Neural progenitor cell (in vitro differentiated cells): ENCODE results near the gene GIT2. TPM values are rescaled to one million over a fixed set of nuclear protein-coding genes. Genes with fewer than 3 reads are reported as not detected.

Experiments used
- DNase-seq: peaks from one replicate; pipeline ENCODE4 v3.0.0-alpha.2; 2016; ENCODE audit warnings: low spot score
- H2AFZ ChIP-seq: fragments of 200-600 bp; sonication (generic); replicated peaks from 2 replicates; pipeline ENCODE4 v1.6.1; 2016; ENCODE audit warnings: antibody characterized with exemption
- H3F3A ChIP-seq: fragments of 200-600 bp; sonication (generic); 2 replicates; pipeline ENCODE4 v1.6.1; 2016; ENCODE audit warnings: antibody characterized with exemption, low read depth
- H3K27ac ChIP-seq: fragments of 200-600 bp; sonication (generic); 2 replicates; pipeline ENCODE4 v1.5.1; 2016; ENCODE audit warnings: mild to moderate bottlenecking
- H3K27me3 ChIP-seq: fragments of 200-600 bp; sonication (generic); 2 replicates; pipeline ENCODE4 v1.6.1; 2016; ENCODE audit warnings: mild to moderate bottlenecking, moderate library complexity
- H3K36me3 ChIP-seq: fragments of 200-600 bp; sonication (generic); 2 replicates; pipeline ENCODE4 v1.5.1; 2016
- H3K4me1 ChIP-seq: fragments of 200-600 bp; sonication (generic); 2 replicates; pipeline ENCODE4 v1.6.1; 2016; ENCODE audit warnings: mixed run types
- H3K4me2 ChIP-seq: fragments of 200-600 bp; sonication (generic); 2 replicates; pipeline ENCODE4 v1.6.1; 2016
- H3K4me3 ChIP-seq: fragments of 200-600 bp; sonication (generic); 2 replicates; pipeline ENCODE4 v1.5.1; 2016
- H3K79me2 ChIP-seq: fragments of 200-600 bp; sonication (generic); 2 replicates; pipeline ENCODE4 v1.6.1; 2016; ENCODE audit warnings: low read depth
- H3K9ac ChIP-seq: fragments of 200-600 bp; sonication (generic); 2 replicates; pipeline ENCODE4 v1.6.1; 2016
- H3K9me3 ChIP-seq: fragments of 200-600 bp; sonication (generic); 2 replicates; pipeline ENCODE4 v1.5.1; 2016; ENCODE audit warnings: low read depth
- H4K20me1 ChIP-seq: fragments of 200-600 bp; sonication (generic); 2 replicates; pipeline ENCODE4 v1.6.1; 2016; ENCODE audit warnings: low read depth
- H3K27ac Mint-ChIP-seq: 3 replicates; pipeline ENCODE4 v1.8.0; 2021; ENCODE audit warnings: mixed read lengths
- H3K27me3 Mint-ChIP-seq: 2 replicates; pipeline ENCODE4 v1.8.0; 2022; ENCODE audit warnings: low read depth, mild to moderate bottlenecking, inconsistent platforms, moderate library complexity, mixed read lengths; ENCODE audit not compliant: insufficient read depth
- H3K36me3 Mint-ChIP-seq: 3 replicates; pipeline ENCODE4 v1.8.0; 2021; ENCODE audit warnings: mixed read lengths
- H3K4me1 Mint-ChIP-seq: 3 replicates; pipeline ENCODE4 v1.8.0; 2021; ENCODE audit warnings: mixed read lengths
- H3K4me3 Mint-ChIP-seq: 3 replicates; pipeline ENCODE4 v1.8.0; 2021; ENCODE audit warnings: mild to moderate bottlenecking, moderate library complexity, mixed read lengths
- H3K9me3 Mint-ChIP-seq: 3 replicates; pipeline ENCODE4 v1.8.0; 2020; ENCODE audit warnings: mixed read lengths
- CTCF ChIP-seq: fragments of 200-600 bp; sonication (generic); IDR thresholded peaks from 2 replicates; pipeline ENCODE4 v1.5.1; 2017; ENCODE audit warnings: antibody characterized with exemption, mild to moderate bottlenecking
- EZH2 ChIP-seq: fragments of 200-600 bp; sonication (generic); IDR thresholded peaks from 2 replicates; pipeline ENCODE4 v1.6.1; 2017; ENCODE audit warnings: antibody characterized with exemption, mild to moderate bottlenecking, moderate library complexity
- EZH2phosphoT487 ChIP-seq: fragments of 200-600 bp; sonication (generic); IDR thresholded peaks from 2 replicates; pipeline ENCODE4 v1.6.1; 2017; ENCODE audit warnings: antibody characterized with exemption
- total RNA-seq: library from RNA; depleted of rRNA; stranded (reverse); fragments of >200 nt; gene quantifications from 2 replicates; pipeline ENCODE4 v1.2.3, GENCODE V29; 2015; ENCODE audit warnings: low replicate concordance

Gene GIT2
- total RNA-seq, 1 donor from 2014 or later = 28.5 TPM

GRCh38 chr12:109981311-109981710 is 14.9 kb downstream of the GIT2 start:
- Histone ChIP-seq H3K4me2 (no peak overlapping the region), H2AFZ (no peak overlapping the region), H4K20me1 (no peaks in the 10 kb centered on the region), H3K9me3 (no peaks in the 10 kb centered on the region), H3K36me3 (peaks cover 3% of the 10 kb centered on the region), H3K9ac (no peak overlapping the region), H3K27me3 (no peaks in the 10 kb centered on the region), H3F3A (no peaks in the 10 kb centered on the region), H3K79me2 (no peaks in the 10 kb centered on the region), H3K4me3 (no peak overlapping the region), H3K27ac (no peak overlapping the region), H3K4me1 (no peaks in the 10 kb centered on the region)
- H3K27me3 Mint-ChIP-seq = no peaks in the 10 kb centered on the region
- no peak for DNase-seq
- H3K36me3 Mint-ChIP-seq = peaks cover 35% of the 10 kb centered on the region
- H3K4me3 Mint-ChIP-seq = no peak overlapping the region
- H3K27ac Mint-ChIP-seq = no peak overlapping the region
- no peaks in the 10 kb centered on the region for H3K9me3 Mint-ChIP-seq
- H3K4me1 Mint-ChIP-seq = no peaks in the 10 kb centered on the region
- no peak for TF ChIP-seq EZH2

- no peak overlapping the region for H3K27ac Mint-ChIP-seq
- no peaks in the 10 kb centered on the region for H3K4me1 Mint-ChIP-seq
- Histone ChIP-seq H3K9ac (no peak overlapping the region), H3F3A (no peaks in the 10 kb centered on the region), H3K4me1 (no peaks in the 10 kb centered on the region), H3K9me3 (no peaks in the 10 kb centered on the region), H3K4me3 (no peak overlapping the region), H2AFZ (no peak overlapping the region), H4K20me1 (no peaks in the 10 kb centered on the region), H3K27ac (no peak overlapping the region), H3K79me2 (no peaks in the 10 kb centered on the region), H3K4me2 (no peak overlapping the region), H3K27me3 (no peaks in the 10 kb centered on the region), H3K36me3 (peaks cover 3% of the 10 kb centered on the region)
- H3K4me3 Mint-ChIP-seq = no peak overlapping the region
- H3K36me3 Mint-ChIP-seq = peaks cover 27% of the 10 kb centered on the region
- H3K9me3 Mint-ChIP-seq = no peaks in the 10 kb centered on the region
- TF ChIP-seq EZH2phosphoT487 = no peak
- no peak for TF ChIP-seq CTCF
- no peaks in the 10 kb centered on the region for H3K27me3 Mint-ChIP-seq
- DNase-seq = no peak
Observed at GRCh38 chr12:109972821-109973220, 23.3 kb downstream of the GIT2 start.

GRCh38 chr12:109968801-109969200 is 27.4 kb downstream of the GIT2 start:
- Histone ChIP-seq H3K27me3 (no peaks in the 10 kb centered on the region), H3K27ac (no peak overlapping the region), H4K20me1 (no peaks in the 10 kb centered on the region), H3K36me3 (peaks cover 3% of the 10 kb centered on the region), H2AFZ (no peak overlapping the region), H3K9ac (no peak overlapping the region), H3K79me2 (no peaks in the 10 kb centered on the region), H3K4me2 (no peak overlapping the region), H3K4me1 (no peaks in the 10 kb centered on the region), H3K9me3 (no peaks in the 10 kb centered on the region), H3F3A (no peaks in the 10 kb centered on the region), H3K4me3 (no peak overlapping the region)
- Mint-ChIP-seq H3K4me1 (no peaks in the 10 kb centered on the region), H3K36me3 (peaks cover 20% of the 10 kb centered on the region), H3K4me3 (no peak overlapping the region), H3K9me3 (no peaks in the 10 kb centered on the region), H3K27ac (no peak overlapping the region), H3K27me3 (no peaks in the 10 kb centered on the region)
- no peak for TF ChIP-seq CTCF
- TF ChIP-seq EZH2 = no peak
- DNase-seq = no peak

GRCh38 chr12:109968032-109968420 is 28.1 kb downstream of the GIT2 start:
- Histone ChIP-seq H3K27me3 (no peaks in the 10 kb centered on the region), H3K4me1 (no peaks in the 10 kb centered on the region), H4K20me1 (no peaks in the 10 kb centered on the region), H3K79me2 (no peaks in the 10 kb centered on the region), H3K36me3 (peaks cover 3% of the 10 kb centered on the region), H3K4me3 (no peak overlapping the region), H3K9ac (no peak overlapping the region), H3F3A (no peaks in the 10 kb centered on the region), H3K9me3 (no peaks in the 10 kb centered on the region), H3K27ac (no peak overlapping the region), H2AFZ (no peak overlapping the region), H3K4me2 (no peak overlapping the region)
- DNase-seq = no peak
- TF ChIP-seq CTCF (no peak), EZH2 (no peak), EZH2phosphoT487 (no peak)
- Mint-ChIP-seq H3K27me3 (no peaks in the 10 kb centered on the region), H3K4me1 (no peaks in the 10 kb centered on the region), H3K36me3 (peaks cover 22% of the 10 kb centered on the region), H3K27ac (no peak overlapping the region), H3K4me3 (no peak overlapping the region), H3K9me3 (no peaks in the 10 kb centered on the region)
